HepG2 (cell line): ENCODE results near the gene ITPRIP. TPM values are rescaled to one million over a fixed set of nuclear protein-coding genes. Genes with fewer than 3 reads are reported as not detected.
A peak's percentile ranks its signal among the peaks of the same experiment; 100 is the strongest.

Experiments used
- BCL6 ChIP-seq: IDR thresholded peaks from 2 replicates; pipeline ENCODE4 v1.6.1; 2016; ENCODE audit warnings: missing genetic modification reagents, missing compliant biosample characterization
- DMAP1 ChIP-seq: IDR thresholded peaks from 2 replicates; pipeline ENCODE4 v1.6.1; 2016
- DNMT1 ChIP-seq: sonication (generic); formaldehyde crosslinking; IDR thresholded peaks from 2 replicates; pipeline ENCODE4 v1.5.1; 2020; ENCODE audit warnings: mild to moderate bottlenecking, missing genetic modification reagents
- JUN ChIP-seq: sonication (generic); formaldehyde crosslinking; IDR thresholded peaks from 2 replicates; pipeline ENCODE4 v1.4.0; 2020; ENCODE audit warnings: mild to moderate bottlenecking, missing genetic modification reagents
- NFE2L2 ChIP-seq: fragments of 150-350 bp; IDR thresholded peaks from 2 replicates; pipeline ENCODE4 v1.6.1; 2014; ENCODE audit warnings: low read length
- PHB2 ChIP-seq: fragments of 450-650 bp; IDR thresholded peaks from 2 replicates; pipeline ENCODE4 v1.6.1; 2018; ENCODE audit not compliant: partially characterized antibody
- REPIN1 ChIP-seq: sonication (generic); formaldehyde crosslinking; IDR thresholded peaks from 2 replicates; pipeline ENCODE4 v1.8.0; 2022; ENCODE audit warnings: missing genetic modification reagents, low read depth, mild to moderate bottlenecking, borderline replicate concordance
- SCMH1 ChIP-seq: sonication (generic); formaldehyde crosslinking; IDR thresholded peaks from 2 replicates; pipeline ENCODE4 v1.9.0; 2021; ENCODE audit warnings: missing genetic modification reagents, mild to moderate bottlenecking, borderline replicate concordance
- TOE1 ChIP-seq: sonication (generic); formaldehyde crosslinking; IDR thresholded peaks from 2 replicates; pipeline ENCODE4 v1.4.0; 2020; ENCODE audit warnings: mild to moderate bottlenecking, missing genetic modification reagents
- YY1 ChIP-seq: IDR thresholded peaks from 2 replicates; pipeline ENCODE4 v1.6.1; 2011; ENCODE audit warnings: low read length, low read depth, moderate library complexity, mild to moderate bottlenecking; ENCODE audit not compliant: insufficient read depth, insufficient replicate concordance
- ZFP36L1 ChIP-seq: sonication (generic); formaldehyde crosslinking; IDR thresholded peaks from 2 replicates; pipeline ENCODE4 v1.8.0; 2022; ENCODE audit warnings: mild to moderate bottlenecking, missing genetic modification reagents, moderate library complexity
- ZKSCAN8 ChIP-seq: IDR thresholded peaks from 2 replicates; pipeline ENCODE4 v1.6.1; 2016; ENCODE audit warnings: borderline replicate concordance, missing genetic modification reagents, missing compliant biosample characterization
- ZNF383 ChIP-seq: sonication (generic); formaldehyde crosslinking; IDR thresholded peaks from 2 replicates; pipeline ENCODE4 v1.4.0; 2020; ENCODE audit warnings: missing genetic modification reagents, mild to moderate bottlenecking, borderline replicate concordance
- ZNF530 ChIP-seq: sonication (generic); formaldehyde crosslinking; IDR thresholded peaks from 2 replicates; pipeline ENCODE4 v1.5.0; 2020; ENCODE audit warnings: low read depth, mild to moderate bottlenecking, missing genetic modification reagents
- ZNF598 ChIP-seq: sonication (generic); formaldehyde crosslinking; IDR thresholded peaks from 2 replicates; pipeline ENCODE4 v1.5.1; 2020; ENCODE audit warnings: mild to moderate bottlenecking, missing genetic modification reagents, borderline replicate concordance
- ZNF644 ChIP-seq: IDR thresholded peaks from 2 replicates; pipeline ENCODE4 v1.6.1; 2016; ENCODE audit warnings: low read depth
- ZNF792 ChIP-seq: IDR thresholded peaks from 2 replicates; pipeline ENCODE4 v1.6.1; 2016
- polyA plus RNA-seq, 8 experiments: library from polyadenylated mRNA; depleted of rRNA in 3 of 8; stranded (reverse) in 7 of 8; unstranded in 1 of 8; fragments of >200 nt; fragmentation: Illumina TruSeq in 4 of 8; extraction: Trizol in 4 of 8; gene quantifications; 2 replicates each; pipeline versions ENCODE4 v1.2.1 to v1.2.3, GENCODE V29; 2011 to 2016; ENCODE audit warnings: low read depth in 4 of 8, missing spikeins in 1 of 8, mixed read lengths in 1 of 8; ENCODE audit not compliant: insufficient read depth in 1 of 8
- total RNA-seq, 5 experiments: library from RNA; depleted of rRNA; stranded (reverse); fragments of >200 nt; fragmentation: Illumina TruSeq; extraction: Trizol; gene quantifications; 2 replicates each; pipeline ENCODE4 v1.2.3, GENCODE V29; 2016; ENCODE audit warnings: low read depth in 1 of 5
- TF ChIP-seq, protein P1 (sequence below): IDR thresholded peaks from 2 replicates; pipeline ENCODE4 v1.6.1; 2012; ENCODE audit warnings: low read length, improper control_type of control experiment
- TF ChIP-seq, protein P2 (sequence below): sonication (generic); formaldehyde crosslinking; IDR thresholded peaks from 2 replicates; pipeline ENCODE4 v1.4.0; 2020; ENCODE audit warnings: missing genetic modification reagents
- TF ChIP-seq, protein P3 (sequence below): sonication (generic); formaldehyde crosslinking; conservative IDR thresholded peaks from 2 replicates; pipeline ENCODE4 v1.4.0; 2020; ENCODE audit warnings: missing genetic modification reagents
- TF ChIP-seq, protein P4 (sequence below): sonication (generic); formaldehyde crosslinking; IDR thresholded peaks from 2 replicates; pipeline ENCODE4 v1.4.0; 2020; ENCODE audit warnings: missing genetic modification reagents
- TF ChIP-seq, protein P5 (sequence below): sonication (generic); IDR thresholded peaks from 2 replicates; pipeline ENCODE4 v1.6.1; 2016; ENCODE audit warnings: low read depth, borderline replicate concordance
- TF ChIP-seq, protein P6 (sequence below): sonication (generic); formaldehyde crosslinking; IDR thresholded peaks from 2 replicates; pipeline ENCODE4 v1.4.0; 2020; ENCODE audit warnings: low read depth, mild to moderate bottlenecking, missing genetic modification reagents

ITPRIP gene
- total and polyA plus RNA-seq, 2 of the 13 experiments (the other 11 are each of a cell fraction or from before 2014, with no cell fraction given): 1.00 to 2.8 TPM

DNA sequence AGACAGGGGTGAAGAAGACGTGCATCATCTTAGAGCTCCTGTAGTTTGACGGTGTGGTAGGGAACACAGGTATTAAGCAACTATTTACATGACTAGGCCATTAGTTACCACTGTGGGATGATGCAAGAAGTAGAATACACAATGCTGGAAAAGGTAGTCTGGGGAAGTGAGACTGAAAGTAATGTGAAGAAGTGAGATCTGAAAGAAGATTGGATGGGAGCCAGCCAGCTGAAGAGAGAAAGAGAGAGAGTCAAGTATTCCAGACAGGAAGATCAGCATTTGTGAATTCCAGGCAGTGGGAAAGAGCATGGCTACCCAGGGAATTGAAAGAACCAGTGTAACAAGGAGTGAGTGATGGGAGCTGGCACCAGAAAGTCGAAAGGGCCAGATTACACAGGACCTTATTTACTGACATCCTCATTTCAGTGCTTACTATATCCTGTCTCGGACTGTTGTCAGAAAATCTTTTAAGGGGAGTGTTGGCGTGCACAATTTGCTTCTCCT, 11.4 kb upstream of the ITPRIP start (continued):
- TF ChIP-seq, protein P1, sequence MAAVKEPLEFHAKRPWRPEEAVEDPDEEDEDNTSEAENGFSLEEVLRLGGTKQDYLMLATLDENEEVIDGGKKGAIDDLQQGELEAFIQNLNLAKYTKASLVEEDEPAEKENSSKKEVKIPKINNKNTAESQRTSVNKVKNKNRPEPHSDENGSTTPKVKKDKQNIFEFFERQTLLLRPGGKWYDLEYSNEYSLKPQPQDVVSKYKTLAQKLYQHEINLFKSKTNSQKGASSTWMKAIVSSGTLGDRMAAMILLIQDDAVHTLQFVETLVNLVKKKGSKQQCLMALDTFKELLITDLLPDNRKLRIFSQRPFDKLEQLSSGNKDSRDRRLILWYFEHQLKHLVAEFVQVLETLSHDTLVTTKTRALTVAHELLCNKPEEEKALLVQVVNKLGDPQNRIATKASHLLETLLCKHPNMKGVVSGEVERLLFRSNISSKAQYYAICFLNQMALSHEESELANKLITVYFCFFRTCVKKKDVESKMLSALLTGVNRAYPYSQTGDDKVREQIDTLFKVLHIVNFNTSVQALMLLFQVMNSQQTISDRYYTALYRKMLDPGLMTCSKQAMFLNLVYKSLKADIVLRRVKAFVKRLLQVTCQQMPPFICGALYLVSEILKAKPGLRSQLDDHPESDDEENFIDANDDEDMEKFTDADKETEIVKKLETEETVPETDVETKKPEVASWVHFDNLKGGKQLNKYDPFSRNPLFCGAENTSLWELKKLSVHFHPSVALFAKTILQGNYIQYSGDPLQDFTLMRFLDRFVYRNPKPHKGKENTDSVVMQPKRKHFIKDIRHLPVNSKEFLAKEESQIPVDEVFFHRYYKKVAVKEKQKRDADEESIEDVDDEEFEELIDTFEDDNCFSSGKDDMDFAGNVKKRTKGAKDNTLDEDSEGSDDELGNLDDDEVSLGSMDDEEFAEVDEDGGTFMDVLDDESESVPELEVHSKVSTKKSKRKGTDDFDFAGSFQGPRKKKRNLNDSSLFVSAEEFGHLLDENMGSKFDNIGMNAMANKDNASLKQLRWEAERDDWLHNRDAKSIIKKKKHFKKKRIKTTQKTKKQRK: no peak
- no peak for TF ChIP-seq YY1
- TF ChIP-seq, protein P2, sequence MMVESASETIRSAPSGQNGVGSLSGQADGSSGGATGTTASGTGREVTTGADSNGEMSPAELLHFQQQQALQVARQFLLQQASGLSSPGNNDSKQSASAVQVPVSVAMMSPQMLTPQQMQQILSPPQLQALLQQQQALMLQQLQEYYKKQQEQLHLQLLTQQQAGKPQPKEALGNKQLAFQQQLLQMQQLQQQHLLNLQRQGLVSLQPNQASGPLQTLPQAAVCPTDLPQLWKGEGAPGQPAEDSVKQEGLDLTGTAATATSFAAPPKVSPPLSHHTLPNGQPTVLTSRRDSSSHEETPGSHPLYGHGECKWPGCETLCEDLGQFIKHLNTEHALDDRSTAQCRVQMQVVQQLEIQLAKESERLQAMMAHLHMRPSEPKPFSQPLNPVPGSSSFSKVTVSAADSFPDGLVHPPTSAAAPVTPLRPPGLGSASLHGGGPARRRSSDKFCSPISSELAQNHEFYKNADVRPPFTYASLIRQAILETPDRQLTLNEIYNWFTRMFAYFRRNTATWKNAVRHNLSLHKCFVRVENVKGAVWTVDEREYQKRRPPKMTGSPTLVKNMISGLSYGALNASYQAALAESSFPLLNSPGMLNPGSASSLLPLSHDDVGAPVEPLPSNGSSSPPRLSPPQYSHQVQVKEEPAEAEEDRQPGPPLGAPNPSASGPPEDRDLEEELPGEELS: peak; percentile 42; the same call in 1 of the 2 replicates
- TF ChIP-seq, protein P3, sequence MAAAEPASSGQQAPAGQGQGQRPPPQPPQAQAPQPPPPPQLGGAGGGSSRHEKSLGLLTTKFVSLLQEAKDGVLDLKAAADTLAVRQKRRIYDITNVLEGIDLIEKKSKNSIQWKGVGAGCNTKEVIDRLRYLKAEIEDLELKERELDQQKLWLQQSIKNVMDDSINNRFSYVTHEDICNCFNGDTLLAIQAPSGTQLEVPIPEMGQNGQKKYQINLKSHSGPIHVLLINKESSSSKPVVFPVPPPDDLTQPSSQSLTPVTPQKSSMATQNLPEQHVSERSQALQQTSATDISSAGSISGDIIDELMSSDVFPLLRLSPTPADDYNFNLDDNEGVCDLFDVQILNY: no peak
- no peak for TF ChIP-seq DMAP1 (CRISPR knock-in tag)
- TF ChIP-seq JUN (CRISPR knock-in tag): 0 out of 2 replicates have a peak, but pooled peaks have one; percentile 22
- TF ChIP-seq ZNF644 (CRISPR knock-in tag): peak; percentile 77
- peak; percentile 18; the same call in 1 of the 2 replicates for TF ChIP-seq ZKSCAN8 (CRISPR knock-in tag)
- TF ChIP-seq, protein P4, sequence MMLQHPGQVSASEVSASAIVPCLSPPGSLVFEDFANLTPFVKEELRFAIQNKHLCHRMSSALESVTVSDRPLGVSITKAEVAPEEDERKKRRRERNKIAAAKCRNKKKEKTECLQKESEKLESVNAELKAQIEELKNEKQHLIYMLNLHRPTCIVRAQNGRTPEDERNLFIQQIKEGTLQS (CRISPR knock-in tag): peak; percentile 90
- TF ChIP-seq, protein P5, sequence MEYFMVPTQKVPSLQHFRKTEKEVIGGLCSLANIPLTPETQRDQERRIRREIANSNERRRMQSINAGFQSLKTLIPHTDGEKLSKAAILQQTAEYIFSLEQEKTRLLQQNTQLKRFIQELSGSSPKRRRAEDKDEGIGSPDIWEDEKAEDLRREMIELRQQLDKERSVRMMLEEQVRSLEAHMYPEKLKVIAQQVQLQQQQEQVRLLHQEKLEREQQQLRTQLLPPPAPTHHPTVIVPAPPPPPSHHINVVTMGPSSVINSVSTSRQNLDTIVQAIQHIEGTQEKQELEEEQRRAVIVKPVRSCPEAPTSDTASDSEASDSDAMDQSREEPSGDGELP: peak; percentile 38; the same call in 1 of the 2 replicates
- no peak for TF ChIP-seq SCMH1
- TF ChIP-seq, protein P6, sequence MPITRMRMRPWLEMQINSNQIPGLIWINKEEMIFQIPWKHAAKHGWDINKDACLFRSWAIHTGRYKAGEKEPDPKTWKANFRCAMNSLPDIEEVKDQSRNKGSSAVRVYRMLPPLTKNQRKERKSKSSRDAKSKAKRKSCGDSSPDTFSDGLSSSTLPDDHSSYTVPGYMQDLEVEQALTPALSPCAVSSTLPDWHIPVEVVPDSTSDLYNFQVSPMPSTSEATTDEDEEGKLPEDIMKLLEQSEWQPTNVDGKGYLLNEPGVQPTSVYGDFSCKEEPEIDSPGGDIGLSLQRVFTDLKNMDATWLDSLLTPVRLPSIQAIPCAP (CRISPR knock-in tag): no peak
- no peak for TF ChIP-seq ZNF530
- TF ChIP-seq ZNF598 (CRISPR knock-in tag): no peak
- no peak for TF ChIP-seq ZNF383
- no peak for TF ChIP-seq ZFP36L1 (CRISPR knock-in tag)
- no peak for TF ChIP-seq DNMT1 (CRISPR knock-in tag)
- 0 out of 2 replicates have a peak, but pooled peaks have one; percentile 28 for TF ChIP-seq BCL6 (CRISPR knock-in tag)
- peak; percentile 50; the same call in 1 of the 2 replicates for TF ChIP-seq NFE2L2
- 0 out of 2 replicates have a peak, but pooled peaks have one; percentile 33 for TF ChIP-seq ZNF792 (CRISPR knock-in tag)
- TF ChIP-seq REPIN1 (CRISPR knock-in tag): 0 out of 2 replicates have a peak, but pooled peaks have one; percentile 20
- no peak for TF ChIP-seq PHB2
- no peak for TF ChIP-seq TOE1
